Neural progenitor cell (in vitro differentiated cells): ENCODE measurements around the gene CETP.

Source experiments
- EZH2 ChIP-seq: fragments of 200-600 bp; sonication (generic); IDR thresholded peaks from 2 replicates; pipeline ENCODE4 v1.6.1; 2017; ENCODE audit warnings: antibody characterized with exemption, mild to moderate bottlenecking, moderate library complexity
- TF ChIP-seq, protein P1 (sequence below): fragments of 200-600 bp; sonication (generic); IDR thresholded peaks from 2 replicates; pipeline ENCODE4 v1.5.1; 2017; ENCODE audit warnings: antibody characterized with exemption, mild to moderate bottlenecking

DNA sequence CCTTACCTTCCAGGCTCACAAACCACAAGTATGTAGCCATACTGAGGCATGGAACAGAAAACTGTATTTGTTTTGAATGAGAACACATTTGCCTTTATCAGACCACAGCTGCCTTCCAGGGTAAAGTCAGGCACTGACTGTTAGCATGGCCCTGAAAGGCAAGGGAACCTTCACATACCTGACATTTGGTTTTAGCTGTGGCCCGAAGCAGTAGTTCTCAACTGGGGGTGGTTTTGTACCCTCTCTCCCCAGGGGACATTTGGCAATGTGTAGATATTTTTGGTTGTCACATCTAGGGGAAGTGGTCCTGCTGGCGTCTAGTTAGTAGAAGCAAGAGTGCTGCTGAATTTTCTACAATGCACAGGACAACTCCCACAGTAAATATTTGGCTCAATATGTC lies 20.7 kb upstream of the CETP start:
- TF ChIP-seq, protein P1, sequence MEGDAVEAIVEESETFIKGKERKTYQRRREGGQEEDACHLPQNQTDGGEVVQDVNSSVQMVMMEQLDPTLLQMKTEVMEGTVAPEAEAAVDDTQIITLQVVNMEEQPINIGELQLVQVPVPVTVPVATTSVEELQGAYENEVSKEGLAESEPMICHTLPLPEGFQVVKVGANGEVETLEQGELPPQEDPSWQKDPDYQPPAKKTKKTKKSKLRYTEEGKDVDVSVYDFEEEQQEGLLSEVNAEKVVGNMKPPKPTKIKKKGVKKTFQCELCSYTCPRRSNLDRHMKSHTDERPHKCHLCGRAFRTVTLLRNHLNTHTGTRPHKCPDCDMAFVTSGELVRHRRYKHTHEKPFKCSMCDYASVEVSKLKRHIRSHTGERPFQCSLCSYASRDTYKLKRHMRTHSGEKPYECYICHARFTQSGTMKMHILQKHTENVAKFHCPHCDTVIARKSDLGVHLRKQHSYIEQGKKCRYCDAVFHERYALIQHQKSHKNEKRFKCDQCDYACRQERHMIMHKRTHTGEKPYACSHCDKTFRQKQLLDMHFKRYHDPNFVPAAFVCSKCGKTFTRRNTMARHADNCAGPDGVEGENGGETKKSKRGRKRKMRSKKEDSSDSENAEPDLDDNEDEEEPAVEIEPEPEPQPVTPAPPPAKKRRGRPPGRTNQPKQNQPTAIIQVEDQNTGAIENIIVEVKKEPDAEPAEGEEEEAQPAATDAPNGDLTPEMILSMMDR = no peak
- TF ChIP-seq EZH2 = no peak
